HG03520 (cell line): ENCODE measurements around the gene C5orf52.
"Not testable (repeated sequence)": the region's sequence is repeated elsewhere in the genome, so short reads cannot be mapped to it uniquely, and the experiment has no call there.

Experiments used
- ATAC-seq: cut with Tn5 transposase; IDR thresholded peaks from one replicate; pipeline ENCODE4 v1.9.1; 2021; ENCODE audit warnings: mild to moderate bottlenecking, moderate library complexity; ENCODE audit not compliant: unreplicated experiment

C5orf52 gene

GRCh38 chr5:157719245-157719644, 47.9 kb downstream of the C5orf52 start:
- no peak for ATAC-seq

- no peak for ATAC-seq
These were observed 49.8 kb downstream of the C5orf52 start for GRCh38 chr5:157721159-157721558.

- ATAC-seq, result not testable (repeated sequence)
These were observed 51.6 kb downstream of the C5orf52 start for GRCh38 chr5:157722895-157723294.

GRCh38 chr5:157726607-157727006, 55.3 kb downstream of the C5orf52 start:
- not testable (repeated sequence) for ATAC-seq

GRCh38 chr5:157727858-157728257, 56.5 kb downstream of the C5orf52 start:
- not testable (repeated sequence) for ATAC-seq
